Motor neuron (in vitro differentiated cells): ENCODE results near the gene MTNR1A. TPM values are rescaled to one million over a fixed set of nuclear protein-coding genes. Genes with fewer than 3 reads are reported as not detected.
A peak's percentile ranks its signal among the peaks of the same experiment; 100 is the strongest.
"Not testable (repeated sequence)": the region's sequence is repeated elsewhere in the genome, so short reads cannot be mapped to it uniquely, and the experiment has no call there.

Source experiments
- ATAC-seq, 8 experiments: fragments of 200-7000 bp; cut with Tn5 transposase; replicated peaks in 6 of 8; 2 replicates each; pipeline ENCODE4 v1.8.0; 2021; ENCODE audit warnings: mild to moderate bottlenecking in 8 of 8, moderate library complexity in 8 of 8
- H3K27ac ChIP-seq, 2 donors: fragments of 250-450 bp; sonication (Bioruptor Pico); 2 replicates each; pipeline ENCODE4 v1.9.0; 2021; ENCODE audit warnings: antibody characterized with exemption in 2 of 2, mild to moderate bottlenecking in 2 of 2, moderate library complexity in 1 of 2
- H3K4me1 ChIP-seq, 2 donors: fragments of 250-450 bp; sonication (Bioruptor Pico); replicated peaks in 1 of 2; 2 replicates each; pipeline ENCODE4 v1.6.1; 2021; ENCODE audit warnings: antibody characterized with exemption in 2 of 2, mild to moderate bottlenecking in 2 of 2, moderate library complexity in 1 of 2
- H3K4me3 ChIP-seq, 5 donors: fragments of 250-450 bp; sonication (Bioruptor Pico); 2 replicates each; pipeline ENCODE4 v1.9.0; 2021; ENCODE audit warnings: antibody characterized with exemption in 5 of 5, mild to moderate bottlenecking in 5 of 5, moderate library complexity in 4 of 5
- WGBS, 10 experiments: fragments of 450-650 bp; shearing (Covaris generic); methylation state at CpG; one replicate each; pipeline ENCODE4 v1.0.0; 2022; 5-methylcytosine and 5-hydroxymethylcytosine counted together
- in situ Hi-C, 9 experiments: fragments of 400-800 bp; cut with MboI; loops; one replicate each; pipeline ENCODE4 v1.15.0; 2021; ENCODE audit warnings: low sequenced_read_pairs in 9 of 9, low pct_unique_long_range_greater_than_20kb in 2 of 9; ENCODE audit not compliant: unreplicated experiment in 9 of 9
- total RNA-seq, 8 experiments: library from RNA; unstranded; fragments of 300-600 nt; gene quantifications; 2 replicates each; pipeline versions ENCODE4 v1.2.3 to v1.2.4, GENCODE V29; 2022

Gene MTNR1A
- total RNA-seq, 8 experiments from 2014 or later = 0.11 to 0.57 (median 0.32) TPM; not detected in 4

DNA sequence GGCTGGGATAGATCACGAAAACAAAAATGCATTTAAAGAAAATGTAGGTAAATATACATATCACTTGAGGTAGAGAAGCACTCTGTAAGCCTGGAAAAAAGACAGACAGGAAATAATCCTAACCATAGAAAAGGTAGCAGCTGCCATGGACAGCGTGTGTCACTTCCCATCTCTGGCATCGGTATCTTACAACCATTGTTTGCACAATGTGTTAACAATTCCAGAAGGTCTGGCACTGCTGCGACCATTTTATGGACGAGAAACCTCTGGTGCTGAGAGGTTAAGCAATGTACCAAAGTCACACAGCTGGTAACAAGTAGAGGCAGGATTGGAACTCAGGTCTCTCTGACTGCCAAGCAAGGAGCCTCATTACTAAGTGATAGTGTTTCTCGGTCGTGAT, 1.7 kb upstream of the MTNR1A start:
- no peak overlapping the region for H3K4me3 ChIP-seq
- ATAC-seq = no peak
- no peaks in the 10 kb centered on the region for H3K4me1 ChIP-seq
- 16 to 84% (median 54%) methylated on average over 2 to 7 of the region's 7 CpGs for WGBS, 10 experiments
- in situ Hi-C loops = loop anchor here in 1 of 9 experiments (25.0 kb wide), 1 partner anchor 220 kb away; no protein-coding TSS in a partner anchor
- H3K27ac ChIP-seq = no peak overlapping the region

DNA sequence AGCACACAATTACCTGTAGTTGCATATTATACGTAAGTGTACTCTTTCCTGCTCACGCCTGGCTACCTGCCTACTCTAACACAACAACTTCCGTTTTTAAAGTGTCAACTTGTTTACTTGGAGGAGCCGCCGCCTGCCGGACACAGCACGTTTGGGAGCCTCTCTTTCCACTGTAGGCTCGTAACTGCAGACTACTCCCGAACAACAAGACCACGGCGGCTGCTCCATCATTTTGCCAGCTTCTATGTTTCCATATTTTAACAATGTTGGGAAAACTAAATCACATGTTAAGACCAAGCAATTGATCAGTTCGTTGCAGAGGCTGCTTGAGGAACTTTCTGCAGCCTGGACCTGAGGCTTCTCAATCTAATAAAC, 841 bp downstream of the MTNR1A start:
- in situ Hi-C loops = loop anchor here in 1 of 9 experiments (25.0 kb wide), 1 partner anchor 217 kb away; no protein-coding TSS in a partner anchor
- 0 to 40% (median 13%) methylated on average over 1 to 11 of the region's 12 CpGs; no CpG with 5 or more reads in 2 of the 10 experiments for WGBS, 10 experiments
- Histone ChIP-seq H3K4me3 (peak overlapping the region; percentile 39 to 47 (median 43)), H3K4me1 (no peaks in the 10 kb centered on the region), H3K27ac (no peak overlapping the region)
- ATAC-seq = peak in 5 of 8 experiments; percentile 8 to 59 (median 24)

DNA sequence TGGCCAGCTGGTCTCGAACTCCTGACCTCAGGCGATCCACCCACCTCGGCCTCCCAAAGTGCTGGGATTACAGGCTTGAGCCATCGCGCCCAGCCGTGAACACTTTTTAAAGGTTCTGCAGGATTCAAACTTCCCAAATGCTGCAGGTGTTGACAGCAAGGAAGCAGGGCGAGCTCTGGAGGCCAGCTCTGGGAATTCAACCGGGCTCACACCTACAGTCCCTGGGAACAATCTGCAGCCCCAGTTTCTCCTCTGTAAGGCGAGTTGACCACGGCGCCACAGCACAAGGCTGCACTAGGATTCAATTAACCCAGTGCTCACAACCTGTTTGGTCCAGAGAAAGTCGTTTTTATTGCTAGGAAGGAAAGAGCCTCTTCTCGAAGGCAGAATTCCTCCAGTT, 1.6 kb downstream of the MTNR1A start:
- WGBS, 10 experiments = 8 to 100% (median 68%) methylated on average over 1 to 8 of the region's 13 CpGs; no CpG with 5 or more reads in 2 of the 10 experiments

DNA sequence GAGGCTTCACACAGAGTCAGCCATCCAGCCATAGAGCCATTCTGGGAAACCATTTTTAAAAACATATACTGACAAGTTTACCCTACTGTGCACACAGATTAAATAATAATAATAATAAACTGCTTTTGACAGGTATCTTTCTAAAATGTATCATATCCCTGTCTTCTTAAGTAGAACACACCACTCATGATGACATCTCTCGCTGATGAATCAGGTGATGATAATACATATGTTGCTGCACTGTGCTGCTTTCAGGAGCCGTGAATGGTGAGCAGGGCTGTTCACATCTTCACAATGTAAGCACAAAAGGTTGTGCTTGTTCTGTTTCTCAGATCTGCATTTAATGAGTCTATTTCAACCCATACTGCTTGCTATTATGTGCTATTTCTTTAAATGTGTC, 3.5 kb downstream of the MTNR1A start:
- WGBS, 10 experiments = 17 to 100% (median 98%) methylated on average over 1 to 2 of the region's 2 CpGs; no CpG with 5 or more reads in 4 of the 10 experiments
- Histone ChIP-seq H3K27ac (no peak overlapping the region), H3K4me1 (no peaks in the 10 kb centered on the region), H3K4me3 (no peak overlapping the region)
- ATAC-seq = no peak
- in situ Hi-C loops = loop anchor here in 1 of 9 experiments (25.0 kb wide), 1 partner anchor 215 kb away; no protein-coding TSS in a partner anchor

More for the DNA sequence above, 1.6 kb downstream of the MTNR1A start:
- in situ Hi-C loops = loop anchor here in 1 of 9 experiments (25.0 kb wide), 1 partner anchor 216 kb away; no protein-coding TSS in a partner anchor
- Histone ChIP-seq H3K4me1 (no peaks in the 10 kb centered on the region), H3K27ac (no peak overlapping the region), H3K4me3 (no peak overlapping the region)
- ATAC-seq = no peak

DNA sequence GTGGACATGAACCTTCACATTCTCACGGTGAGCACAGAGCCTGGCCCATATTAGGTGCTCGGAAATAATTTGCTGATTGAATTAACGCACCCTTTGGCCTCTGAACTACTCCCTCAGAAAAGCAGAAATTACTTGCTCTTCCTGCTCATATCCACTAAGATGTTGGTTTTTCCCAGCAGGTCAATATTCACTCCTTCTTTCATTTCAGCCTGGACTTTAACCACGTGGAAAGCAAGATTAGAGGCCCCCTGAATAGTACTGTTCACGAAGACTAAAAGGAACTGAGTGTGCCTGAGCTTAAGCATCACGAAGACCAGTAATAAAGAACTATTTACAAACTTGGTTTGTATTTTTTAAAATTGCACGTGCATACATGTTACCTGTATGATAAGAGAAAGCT, 9.9 kb downstream of the MTNR1A start:
- no peak overlapping the region for H3K4me3 ChIP-seq
- WGBS, 10 experiments = 2 to 100% (median 79%) methylated on average over 1 to 7 of the region's 7 CpGs; no CpG with 5 or more reads in 1 of the 10 experiments
- H3K4me1 ChIP-seq = no peaks in the 10 kb centered on the region
- ATAC-seq = no peak
- no peak overlapping the region for H3K27ac ChIP-seq
- in situ Hi-C loops = no loop called here

DNA sequence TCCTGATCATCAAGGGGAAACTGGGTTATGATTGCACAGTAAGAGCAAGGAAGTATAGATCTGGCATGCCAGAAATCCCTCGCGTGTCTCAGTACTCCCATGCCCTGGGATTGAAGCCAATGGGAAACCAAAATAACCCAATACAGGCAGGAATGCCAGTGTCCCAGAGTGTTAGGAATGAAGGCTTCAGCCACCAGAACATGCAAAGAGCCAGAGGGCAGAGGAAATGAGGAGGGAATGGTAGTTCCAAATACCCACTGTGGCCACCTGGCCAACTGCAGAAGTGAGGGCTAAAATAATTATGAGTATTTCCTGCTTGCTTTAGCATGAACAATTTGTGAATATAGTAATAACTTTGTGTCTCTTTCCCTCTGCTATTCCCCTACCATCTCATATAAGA, 12.2 kb downstream of the MTNR1A start:
- no peak overlapping the region for H3K4me3 ChIP-seq
- no peak for ATAC-seq
- no peaks in the 10 kb centered on the region for H3K4me1 ChIP-seq
- no peak overlapping the region for H3K27ac ChIP-seq
- 0 to 100% (median 73%) methylated on average over 1 to 2 of the region's 2 CpGs; no CpG with 5 or more reads in 4 of the 10 experiments for WGBS, 10 experiments
- in situ Hi-C loops = no loop called here

DNA sequence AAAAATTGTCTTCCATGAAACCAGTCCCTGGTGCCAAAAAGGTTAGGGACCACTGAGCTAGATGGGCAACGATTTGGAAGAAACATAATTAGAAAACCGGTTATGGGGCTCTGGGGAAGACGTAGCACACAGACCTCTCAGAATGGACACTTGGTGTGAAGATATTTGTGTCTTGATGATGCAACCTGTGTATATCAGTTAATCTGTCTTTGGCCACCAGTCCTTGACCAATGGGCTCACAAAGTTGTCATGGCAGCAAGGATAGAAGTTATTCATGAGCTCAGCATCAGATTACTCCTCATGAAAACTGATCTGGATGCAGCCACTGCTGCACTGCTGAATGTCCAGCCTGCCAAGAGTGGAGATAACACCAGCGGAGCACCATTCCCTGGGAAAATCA, 13.6 kb downstream of the MTNR1A start:
- in situ Hi-C loops = no loop called here
- no peak overlapping the region for H3K4me3 ChIP-seq
- no peak overlapping the region for H3K27ac ChIP-seq
- H3K4me1 ChIP-seq = no peaks in the 10 kb centered on the region
- ATAC-seq = no peak
- WGBS, 10 experiments = 18 to 100% (median 80%) methylated on average over 1 to 4 of the region's 4 CpGs; no CpG with 5 or more reads in 3 of the 10 experiments

DNA sequence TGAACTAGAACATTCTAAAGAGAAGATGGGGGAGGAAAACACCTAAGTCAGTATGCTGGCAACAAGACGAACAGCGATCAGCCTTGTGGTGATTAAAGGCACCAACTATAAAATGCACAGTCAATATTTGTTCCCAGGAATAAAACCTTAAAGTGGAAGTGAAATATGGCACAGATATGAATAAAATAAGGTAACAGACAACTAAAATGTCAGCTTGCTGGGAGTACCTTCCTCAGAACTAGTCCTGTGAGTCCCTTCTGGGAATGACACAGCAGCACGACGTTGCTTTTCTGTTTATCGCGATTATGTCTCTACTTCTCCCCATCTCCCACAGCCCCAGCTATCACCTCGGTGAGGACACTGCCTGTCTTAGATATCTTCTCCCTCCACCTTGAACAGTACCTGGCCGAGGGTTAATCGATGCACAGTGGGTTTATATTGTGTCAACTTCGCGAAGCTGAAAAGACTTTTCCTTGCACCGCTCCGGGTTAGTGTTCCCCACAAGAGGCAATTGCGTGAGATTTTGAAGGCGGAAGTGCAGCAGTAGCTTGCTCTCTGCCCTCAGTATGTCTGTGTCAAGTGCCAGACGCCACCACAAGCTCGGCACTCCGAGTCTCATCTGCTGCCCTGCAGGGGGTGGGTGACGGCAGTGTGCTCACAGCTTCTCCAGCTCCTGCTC, 17.4 kb downstream of the MTNR1A start:
- in situ Hi-C loops = no loop called here
- Histone ChIP-seq H3K4me1 (no peaks in the 10 kb centered on the region), H3K27ac (no peak overlapping the region), H3K4me3 (no peak overlapping the region)
- WGBS, 10 experiments = 15 to 100% (median 69%) methylated on average over 3 to 16 of the region's 19 CpGs; no CpG with 5 or more reads in 2 of the 10 experiments
- ATAC-seq = no peak

DNA sequence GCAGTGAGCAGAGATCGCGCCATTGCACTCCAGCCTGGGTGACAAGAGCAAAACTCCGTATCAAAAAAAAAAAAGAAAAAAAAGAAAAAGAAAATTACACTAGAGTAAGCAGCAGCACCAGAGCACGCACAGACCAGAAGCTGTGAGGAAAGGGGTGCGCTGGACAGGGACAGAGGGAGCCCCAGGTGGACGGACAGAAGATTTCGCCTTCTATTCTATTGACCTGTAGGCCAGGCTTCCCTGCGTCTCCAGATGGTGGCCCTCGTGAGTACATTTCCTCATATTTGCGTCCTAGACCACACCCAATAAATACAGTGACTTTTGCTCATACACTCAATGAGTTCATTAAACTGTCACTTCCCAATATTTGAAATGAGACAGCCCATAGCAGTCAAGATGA, 19.1 kb downstream of the MTNR1A start:
- H3K4me3 ChIP-seq = no peak overlapping the region
- 0 to 100% (median 75%) methylated on average over 1 to 7 of the region's 10 CpGs; no CpG with 5 or more reads in 2 of the 10 experiments for WGBS, 10 experiments
- in situ Hi-C loops = no loop called here
- H3K4me1 ChIP-seq = no peaks in the 10 kb centered on the region
- ATAC-seq = no peak
- no peak overlapping the region for H3K27ac ChIP-seq

DNA sequence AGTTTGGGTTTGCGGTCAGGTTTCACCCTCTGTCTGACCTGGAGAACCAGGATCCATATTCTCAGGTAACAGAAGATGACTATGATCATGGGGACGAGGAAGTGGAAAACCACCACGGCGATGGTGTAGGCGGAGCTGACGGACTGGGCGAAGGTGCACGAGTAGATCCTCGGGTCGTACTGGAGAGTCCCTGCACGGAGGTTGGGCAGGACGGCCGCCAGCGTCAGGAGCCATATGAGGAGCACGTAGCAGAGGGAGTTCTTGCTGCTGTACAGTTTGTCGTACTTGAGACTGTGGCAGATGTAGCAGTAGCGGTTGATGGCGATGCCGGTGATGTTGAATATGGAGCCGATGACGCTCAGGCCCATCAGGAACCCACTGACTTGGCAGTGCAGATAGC, 21.3 kb downstream of the MTNR1A start:
- Histone ChIP-seq H3K4me1 (no peaks in the 10 kb centered on the region), H3K27ac (no peak overlapping the region), H3K4me3 (no peak overlapping the region)
- in situ Hi-C loops = no loop called here
- ATAC-seq = no peak
- WGBS, 10 experiments = 69 to 100% (median 96%) methylated on average over 1 to 15 of the region's 21 CpGs; no CpG with 5 or more reads in 2 of the 10 experiments

DNA sequence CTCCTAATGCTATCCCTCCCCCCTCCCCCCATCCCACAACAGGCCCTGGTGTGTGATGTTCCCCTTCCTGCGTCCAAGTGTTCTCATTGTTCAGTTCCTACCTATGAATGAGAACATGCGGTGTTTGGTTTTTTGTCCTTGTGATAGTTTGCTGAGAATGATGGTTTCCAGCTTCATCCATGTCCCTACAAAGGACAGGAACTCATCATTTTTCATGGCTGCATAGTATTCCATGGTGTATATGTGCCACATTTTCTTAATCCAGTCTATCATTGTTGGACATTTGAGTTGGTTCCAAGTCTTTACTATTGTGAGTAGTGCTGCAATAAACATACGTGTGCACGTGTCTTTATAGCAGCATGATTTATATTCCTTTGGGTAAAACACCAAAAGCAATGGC, 31.4 kb downstream of the MTNR1A start:
- H3K4me1 ChIP-seq, ATAC-seq, H3K4me3 ChIP-seq, H3K27ac ChIP-seq, in situ Hi-C loops: not testable (repeated sequence)
- WGBS, 10 experiments = 20 to 100% (median 87%) methylated on average over 1 to 2 of the region's 4 CpGs; no CpG with 5 or more reads in 6 of the 10 experiments

DNA sequence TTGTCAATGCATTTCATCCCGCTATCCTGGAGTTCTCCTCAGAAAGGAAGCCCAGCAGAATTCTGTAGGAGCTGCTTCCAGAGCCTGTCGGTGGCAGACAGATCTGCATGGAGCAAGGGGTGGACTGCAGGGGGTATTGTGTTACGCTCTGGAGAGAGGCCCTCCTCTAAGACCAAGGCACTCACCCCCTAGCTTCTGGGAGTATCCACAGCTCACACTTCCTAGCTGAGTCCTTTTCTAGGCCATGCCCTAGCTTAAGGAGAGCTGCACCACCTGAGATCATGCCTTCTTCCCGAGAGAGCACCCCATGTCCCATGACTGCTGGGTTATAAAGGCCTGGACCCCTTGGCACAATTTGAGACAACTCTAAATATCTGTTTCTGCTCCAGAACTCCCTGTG, 39.1 kb downstream of the MTNR1A start:
- 56 to 100% methylated on average over 1 to 3 of the region's 4 CpGs; no CpG with 5 or more reads in 8 of the 10 experiments for WGBS, 10 experiments
- H3K4me1 ChIP-seq = no peaks in the 10 kb centered on the region
- in situ Hi-C loops = no loop called here

DNA sequence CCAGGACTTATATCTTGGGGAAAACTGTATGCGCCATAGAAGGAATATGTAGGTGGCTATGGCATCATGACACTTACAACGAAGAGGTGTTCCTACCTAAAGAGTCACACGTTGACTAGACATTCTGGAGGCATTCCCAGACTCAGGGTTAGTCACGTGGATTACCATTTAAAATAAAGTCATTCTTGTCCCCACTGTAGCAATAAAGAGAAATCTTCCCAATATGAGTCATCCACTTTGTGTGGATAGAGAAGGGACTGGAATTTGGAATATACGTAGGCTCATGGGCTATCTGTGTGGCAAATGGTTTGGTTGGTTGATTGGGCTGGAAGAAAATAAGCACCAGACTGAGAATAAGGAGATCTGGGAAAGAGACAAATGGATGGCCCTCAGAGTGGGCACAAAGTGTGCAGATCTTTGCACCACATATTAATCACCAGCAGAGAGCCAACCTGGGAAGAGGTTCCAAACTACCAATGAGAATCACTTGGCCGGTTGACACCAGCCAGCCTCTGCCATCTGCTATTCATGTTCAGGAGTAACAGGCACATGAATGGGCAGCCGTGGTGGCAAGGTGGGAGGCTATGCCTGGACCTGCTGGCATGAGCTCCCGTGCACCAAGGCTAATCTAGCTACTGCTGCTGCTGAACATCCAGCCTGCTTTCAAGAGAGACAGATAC, 41.0 kb downstream of the MTNR1A start:
- 0 to 100% (median 73%) methylated on average over 1 to 6 of the region's 8 CpGs; no CpG with 5 or more reads in 1 of the 10 experiments for WGBS, 10 experiments
- in situ Hi-C loops = no loop called here

More for the DNA sequence above, 39.1 kb downstream of the MTNR1A start:
- Histone ChIP-seq H3K4me3 (no peak overlapping the region), H3K27ac (no peak overlapping the region)
- ATAC-seq = no peak

More for the DNA sequence above, 41.0 kb downstream of the MTNR1A start:
- no peak overlapping the region for H3K27ac ChIP-seq
- H3K4me3 ChIP-seq = no peak overlapping the region
- no peak for ATAC-seq
- H3K4me1 ChIP-seq = no peaks in the 10 kb centered on the region
